A549 (cell line): ENCODE data around the gene JARID2. TPM values are rescaled to one million over a fixed set of nuclear protein-coding genes. Genes with fewer than 3 reads are reported as not detected.

Source experiments
- ATAC-seq, 2 experiments: fragments of 200-7000 bp in 1 of 2; fragments of >200 bp in 1 of 2; cut with Nextera tagmentation in 1 of 2; cut with Tn5 transposase in 1 of 2; 3 replicates each; pipeline versions ENCODE4 v1.8.0 to v1.9.1; 2018 to 2020; ENCODE audit warnings: mild to moderate bottlenecking in 1 of 2, moderate library complexity in 1 of 2
- CTCF ChIA-PET: fragments of 300-600 bp; sonication (Branson Sonifier 250); formaldehyde crosslinking; extraction: SDS; loops from one replicate; lab custom pipeline; 2021; ENCODE audit warnings: antibody characterized with exemption, inconsistent platforms; lab: Yijun Ruan, JAX
- POLR2A ChIA-PET: fragments of 350-600 bp; formaldehyde crosslinking; extraction: SDS; loops from one replicate; lab custom pipeline; 2021; ENCODE audit warnings: antibody characterized with exemption, inconsistent platforms; lab: Yijun Ruan, JAX
- DNase-seq, 2 experiments: peaks; one replicate each; pipeline versions ENCODE4 v3.0.0 to v3.0.0-alpha.2; 2011 to 2016; ENCODE audit warnings: low read depth in 1 of 2, low spot score in 1 of 2
- FAIRE-seq: peaks from 2 replicates; lab custom pipeline; 2011; peaks lifted over from hg19 to GRCh38; lab: Jason Lieb, UNC
- H3K27ac ChIP-seq, 2 experiments: fragments of >200 bp; sonication (Bioruptor Twin); formaldehyde crosslinking; 3 replicates each; pipeline ENCODE4 v1.5.1; 2016 to 2017
- H3K4me1 ChIP-seq: fragments of >200 bp; sonication (Bioruptor Twin); formaldehyde crosslinking; 3 replicates; pipeline ENCODE4 v1.6.1; 2016
- H3K4me2 ChIP-seq: fragments of >200 bp; sonication (Bioruptor Twin); formaldehyde crosslinking; 3 replicates; pipeline ENCODE4 v1.6.1; 2016
- H3K4me3 ChIP-seq: fragments of >200 bp; sonication (Bioruptor Twin); formaldehyde crosslinking; 3 replicates; pipeline ENCODE4 v1.5.1; 2016
- H3K9me3 ChIP-seq: fragments of >200 bp; sonication (Bioruptor Twin); formaldehyde crosslinking; 3 replicates; pipeline ENCODE4 v1.6.1; 2016
- BHLHE40 ChIP-seq: IDR thresholded peaks from 2 replicates; pipeline ENCODE4 v1.6.1; 2012; ENCODE audit warnings: low read depth, low read length, inconsistent platforms
- CHD2 ChIP-seq: fragments of 150-350 bp; IDR thresholded peaks from 2 replicates; pipeline ENCODE4 v1.6.1; 2014; ENCODE audit warnings: low read length; ENCODE audit not compliant: partially characterized antibody
- CHD4 ChIP-seq: fragments of 200-600 bp; sonication (generic); IDR thresholded peaks from 2 replicates; pipeline ENCODE4 v1.6.1; 2016; ENCODE audit warnings: antibody characterized with exemption, mild to moderate bottlenecking, borderline replicate concordance
- EHF ChIP-seq: fragments of 250-450 bp; sonication (Bioruptor Pico); IDR thresholded peaks from 2 replicates; pipeline ENCODE4 v1.5.0; 2020; ENCODE audit warnings: mild to moderate bottlenecking
- EHMT2 ChIP-seq: fragments of 200-600 bp; sonication (generic); IDR thresholded peaks from 2 replicates; pipeline ENCODE4 v1.6.1; 2016; ENCODE audit warnings: antibody characterized with exemption, low read depth, mild to moderate bottlenecking, moderate library complexity
- EP300 ChIP-seq, 2 experiments: fragments of >200 bp; sonication (Bioruptor Twin); formaldehyde crosslinking; IDR thresholded peaks; 2 replicates in 1 of 2; 3 replicates in 1 of 2; pipeline ENCODE4 v1.6.1; 2016 to 2017
- ESRRA ChIP-seq: fragments of 150-350 bp; IDR thresholded peaks from 2 replicates; pipeline ENCODE4 v1.6.1; 2014; ENCODE audit warnings: mild to moderate bottlenecking, low read length, borderline replicate concordance
- FOSB ChIP-seq: fragments of 250-450 bp; sonication (Bioruptor Pico); IDR thresholded peaks from 2 replicates; pipeline ENCODE4 v1.5.0; 2020; ENCODE audit warnings: mild to moderate bottlenecking, moderate library complexity
- HEYL ChIP-seq: fragments of 250-450 bp; sonication (Bioruptor Pico); IDR thresholded peaks from 2 replicates; pipeline ENCODE4 v1.8.0; 2021; ENCODE audit warnings: mild to moderate bottlenecking, moderate library complexity
- HOXA7 ChIP-seq: fragments of 250-450 bp; sonication (Bioruptor Pico); IDR thresholded peaks from 2 replicates; pipeline ENCODE4 v1.5.0; 2020; ENCODE audit warnings: mild to moderate bottlenecking, moderate library complexity
- JUN ChIP-seq, 2 experiments: fragments of >200 bp; sonication (Bioruptor Twin); formaldehyde crosslinking; IDR thresholded peaks; 2 replicates in 1 of 2; 3 replicates in 1 of 2; pipeline ENCODE4 v1.6.1; 2016 to 2017
- JUNB ChIP-seq: fragments of >200 bp; sonication (Bioruptor Twin); formaldehyde crosslinking; IDR thresholded peaks from 2 replicates; pipeline ENCODE4 v1.6.1; 2016
- KDM5A ChIP-seq: fragments of 200-600 bp; sonication (generic); IDR thresholded peaks from 2 replicates; pipeline ENCODE4 v1.6.1; 2016; ENCODE audit warnings: antibody characterized with exemption, mild to moderate bottlenecking
- MAFK ChIP-seq: fragments of 450-650 bp; IDR thresholded peaks from 2 replicates; pipeline ENCODE4 v1.6.1; 2014; ENCODE audit not compliant: partially characterized antibody
- MYC ChIP-seq: IDR thresholded peaks from 2 replicates; pipeline ENCODE4 v1.6.1; 2012; ENCODE audit warnings: mild to moderate bottlenecking, inconsistent platforms, low read length, improper control_type of control experiment, borderline replicate concordance
- NFE2L2 ChIP-seq: fragments of 150-350 bp; conservative IDR thresholded peaks from 2 replicates; pipeline ENCODE4 v1.6.1; 2014; ENCODE audit warnings: low read length
- NPAS2 ChIP-seq: fragments of 250-450 bp; sonication (Bioruptor Pico); IDR thresholded peaks from 2 replicates; pipeline ENCODE4 v1.8.0; 2022; ENCODE audit warnings: mild to moderate bottlenecking, moderate library complexity, borderline replicate concordance
- RAD21 ChIP-seq, 2 experiments: fragments of >200 bp in 1 of 2; sonication (Bioruptor Twin) in 1 of 2; formaldehyde crosslinking in 1 of 2; IDR thresholded peaks in 1 of 2; conservative IDR thresholded peaks in 1 of 2; 2 replicates in 1 of 2; 3 replicates in 1 of 2; pipeline ENCODE4 v1.6.1; 2012 to 2018; ENCODE audit warnings: inconsistent platforms in 1 of 2
- TFCP2L1 ChIP-seq: fragments of 250-450 bp; sonication (Bioruptor Pico); IDR thresholded peaks from 2 replicates; pipeline ENCODE4 v1.5.0; 2021; ENCODE audit warnings: mild to moderate bottlenecking
- ZC3H11A ChIP-seq: fragments of 450-650 bp; IDR thresholded peaks from 2 replicates; pipeline ENCODE4 v1.6.1; 2014; ENCODE audit warnings: antibody characterized with exemption, mild to moderate bottlenecking
- ZFP36 ChIP-seq: fragments of 450-650 bp; IDR thresholded peaks from 2 replicates; pipeline ENCODE4 v1.6.1; 2014; ENCODE audit warnings: borderline replicate concordance; ENCODE audit not compliant: partially characterized antibody
- WGBS: methylation state at CpG from one replicate; pipeline ENCODE4 v1.1.6; 2017; ENCODE audit errors: missing lambda C conversion rate; 5-methylcytosine and 5-hydroxymethylcytosine counted together
- polyA plus RNA-seq, 4 experiments: library from polyadenylated mRNA; depleted of rRNA in 3 of 4; stranded (reverse); fragments of >200 nt; fragmentation: RNase III in 1 of 4; extraction: RNeasy Plus Mini Kit Qiagen cat#74134 plus additional on column Dnase treatment in 1 of 4; gene quantifications; 2 replicates in 3 of 4; 3 replicates in 1 of 4; pipeline ENCODE4 v1.2.3, GENCODE V29; 2011 to 2017
- TF ChIP-seq, protein P1 (sequence below): IDR thresholded peaks from 2 replicates; pipeline ENCODE4 v1.6.1; 2012
- TF ChIP-seq, protein P2 (sequence below): fragments of 250-450 bp; sonication (Bioruptor Pico); IDR thresholded peaks from 2 replicates; pipeline ENCODE4 v1.5.0; 2020; ENCODE audit warnings: low read depth, mild to moderate bottlenecking, moderate library complexity
- TF ChIP-seq, protein P3 (sequence below): fragments of 150-350 bp; IDR thresholded peaks from 2 replicates; pipeline ENCODE4 v1.6.1; 2014; ENCODE audit warnings: low read depth, mild to moderate bottlenecking, low read length
- TF ChIP-seq, protein P4 (sequence below): fragments of 200-600 bp; sonication (generic); IDR thresholded peaks from 2 replicates; pipeline ENCODE4 v1.6.1; 2016; ENCODE audit warnings: antibody characterized with exemption, mild to moderate bottlenecking, moderate library complexity

The JARID2 gene
- polyA plus RNA-seq, 2 of the 4 experiments (the other 2 are of a cell fraction), result 7.8 to 8.3 TPM

DNA sequence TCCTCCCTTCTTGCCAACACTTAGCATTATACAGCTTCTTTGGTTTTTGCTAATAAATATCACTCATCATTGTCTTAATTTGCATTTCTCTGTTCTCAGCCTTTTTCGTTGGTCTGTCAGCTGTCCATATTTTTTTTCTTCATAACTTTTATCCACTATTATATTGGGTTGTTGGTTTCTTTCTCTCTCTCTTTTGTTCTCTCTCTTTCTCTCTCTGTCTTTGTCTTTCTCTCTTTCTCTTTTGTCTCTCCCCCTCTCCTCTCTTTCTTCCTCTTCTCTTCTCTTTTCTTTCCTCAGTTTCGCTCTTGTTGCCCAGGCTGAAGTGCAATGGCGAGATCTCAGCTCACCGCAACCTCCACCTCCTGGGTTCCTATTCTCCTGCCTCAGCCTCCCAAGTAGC is 36.5 kb downstream of the JARID2 start:
- whole genome bisulfite sequencing, result 94% methylated on average over 4 of the region's 4 CpGs
- ATAC-seq (no peak), FAIRE-seq (no peak)

DNA sequence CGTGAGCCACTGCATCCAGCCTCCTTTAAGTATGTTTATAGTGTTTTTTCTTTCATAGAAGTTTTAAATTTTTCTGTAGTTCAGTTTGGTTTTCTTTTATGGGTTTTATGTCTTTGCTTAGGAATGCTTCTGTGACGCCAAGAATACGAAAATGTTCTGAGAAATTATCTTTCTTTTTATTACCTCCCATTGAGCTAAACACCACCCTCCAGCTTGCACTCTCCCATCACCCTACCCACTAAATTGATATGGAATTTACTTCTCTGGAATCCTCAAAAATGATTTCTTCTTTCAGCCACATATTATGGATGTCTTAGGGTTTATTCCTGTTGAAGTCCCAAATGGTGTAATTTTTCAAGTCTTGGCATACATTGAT is 38.1 kb downstream of the JARID2 start:
- Histone ChIP-seq H3K4me2 (no peak overlapping the region; the same call in 2 of the 3 replicates), H3K27ac (peak overlapping the region; percentile 5 to 69; a peak in 3 of 6 replicates)
- CTCF ChIA-PET, result interaction anchor here (0.7 to 1.2 kb wide), 2 partner anchors 12 to 1383 kb away, joined by 3 read pairs; no protein-coding TSS in a partner anchor
- TF ChIP-seq, protein P1, sequence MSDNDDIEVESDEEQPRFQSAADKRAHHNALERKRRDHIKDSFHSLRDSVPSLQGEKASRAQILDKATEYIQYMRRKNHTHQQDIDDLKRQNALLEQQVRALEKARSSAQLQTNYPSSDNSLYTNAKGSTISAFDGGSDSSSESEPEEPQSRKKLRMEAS, result no peak
- no peak for TF ChIP-seq JUN (IDR thresholded peaks at IDR 0.05)
- TF ChIP-seq EHF (CRISPR knock-in tag), result no peak
- TF ChIP-seq CHD4, result no peak
- TF ChIP-seq CHD2, result no peak
- no peak for TF ChIP-seq TFCP2L1 (CRISPR knock-in tag)
- no peak for TF ChIP-seq RAD21 (conservative IDR thresholded peaks at IDR 0.05 in 1 of 2, IDR thresholded peaks at IDR 0.05 in 1 of 2)
- no peak for TF ChIP-seq HOXA7 (CRISPR knock-in tag)
- no peak for TF ChIP-seq MAFK
- TF ChIP-seq, protein P2, sequence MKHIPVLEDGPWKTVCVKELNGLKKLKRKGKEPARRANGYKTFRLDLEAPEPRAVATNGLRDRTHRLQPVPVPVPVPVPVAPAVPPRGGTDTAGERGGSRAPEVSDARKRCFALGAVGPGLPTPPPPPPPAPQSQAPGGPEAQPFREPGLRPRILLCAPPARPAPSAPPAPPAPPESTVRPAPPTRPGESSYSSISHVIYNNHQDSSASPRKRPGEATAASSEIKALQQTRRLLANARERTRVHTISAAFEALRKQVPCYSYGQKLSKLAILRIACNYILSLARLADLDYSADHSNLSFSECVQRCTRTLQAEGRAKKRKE (CRISPR knock-in tag), result no peak
- TF ChIP-seq FOSB (CRISPR knock-in tag), result no peak
- TF ChIP-seq, protein P3, sequence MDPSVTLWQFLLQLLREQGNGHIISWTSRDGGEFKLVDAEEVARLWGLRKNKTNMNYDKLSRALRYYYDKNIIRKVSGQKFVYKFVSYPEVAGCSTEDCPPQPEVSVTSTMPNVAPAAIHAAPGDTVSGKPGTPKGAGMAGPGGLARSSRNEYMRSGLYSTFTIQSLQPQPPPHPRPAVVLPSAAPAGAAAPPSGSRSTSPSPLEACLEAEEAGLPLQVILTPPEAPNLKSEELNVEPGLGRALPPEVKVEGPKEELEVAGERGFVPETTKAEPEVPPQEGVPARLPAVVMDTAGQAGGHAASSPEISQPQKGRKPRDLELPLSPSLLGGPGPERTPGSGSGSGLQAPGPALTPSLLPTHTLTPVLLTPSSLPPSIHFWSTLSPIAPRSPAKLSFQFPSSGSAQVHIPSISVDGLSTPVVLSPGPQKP, result no peak
- TF ChIP-seq HEYL (CRISPR knock-in tag), result no peak
- TF ChIP-seq MYC, result no peak
- no peak for TF ChIP-seq NFE2L2
- no peak for TF ChIP-seq JUNB
- TF ChIP-seq, protein P4, sequence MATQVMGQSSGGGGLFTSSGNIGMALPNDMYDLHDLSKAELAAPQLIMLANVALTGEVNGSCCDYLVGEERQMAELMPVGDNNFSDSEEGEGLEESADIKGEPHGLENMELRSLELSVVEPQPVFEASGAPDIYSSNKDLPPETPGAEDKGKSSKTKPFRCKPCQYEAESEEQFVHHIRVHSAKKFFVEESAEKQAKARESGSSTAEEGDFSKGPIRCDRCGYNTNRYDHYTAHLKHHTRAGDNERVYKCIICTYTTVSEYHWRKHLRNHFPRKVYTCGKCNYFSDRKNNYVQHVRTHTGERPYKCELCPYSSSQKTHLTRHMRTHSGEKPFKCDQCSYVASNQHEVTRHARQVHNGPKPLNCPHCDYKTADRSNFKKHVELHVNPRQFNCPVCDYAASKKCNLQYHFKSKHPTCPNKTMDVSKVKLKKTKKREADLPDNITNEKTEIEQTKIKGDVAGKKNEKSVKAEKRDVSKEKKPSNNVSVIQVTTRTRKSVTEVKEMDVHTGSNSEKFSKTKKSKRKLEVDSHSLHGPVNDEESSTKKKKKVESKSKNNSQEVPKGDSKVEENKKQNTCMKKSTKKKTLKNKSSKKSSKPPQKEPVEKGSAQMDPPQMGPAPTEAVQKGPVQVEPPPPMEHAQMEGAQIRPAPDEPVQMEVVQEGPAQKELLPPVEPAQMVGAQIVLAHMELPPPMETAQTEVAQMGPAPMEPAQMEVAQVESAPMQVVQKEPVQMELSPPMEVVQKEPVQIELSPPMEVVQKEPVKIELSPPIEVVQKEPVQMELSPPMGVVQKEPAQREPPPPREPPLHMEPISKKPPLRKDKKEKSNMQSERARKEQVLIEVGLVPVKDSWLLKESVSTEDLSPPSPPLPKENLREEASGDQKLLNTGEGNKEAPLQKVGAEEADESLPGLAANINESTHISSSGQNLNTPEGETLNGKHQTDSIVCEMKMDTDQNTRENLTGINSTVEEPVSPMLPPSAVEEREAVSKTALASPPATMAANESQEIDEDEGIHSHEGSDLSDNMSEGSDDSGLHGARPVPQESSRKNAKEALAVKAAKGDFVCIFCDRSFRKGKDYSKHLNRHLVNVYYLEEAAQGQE, result no peak
- no peak for TF ChIP-seq ZFP36
- no peak for TF ChIP-seq ZC3H11A
- TF ChIP-seq, all 56 proteins: peak for 0
- no peak for DNase-seq
- no peak overlapping the region for H3K4me3 ChIP-seq
- no peak for FAIRE-seq
- peaks cover 51% of the 10 kb centered on the region for H3K4me1 ChIP-seq
- no peaks in the 10 kb centered on the region for H3K9me3 ChIP-seq
- 87% methylated on average over 3 of the region's 3 CpGs for WGBS
- POLR2A ChIA-PET, result interaction anchor here (0.7 kb wide), 1 partner anchor 23 kb away, joined by 3 read pairs; no protein-coding TSS in a partner anchor
- ATAC-seq, result no peak

More for the DNA sequence above, 36.5 kb downstream of the JARID2 start:
- Histone ChIP-seq H3K9me3 (no peaks in the 10 kb centered on the region), H3K4me3 (no peak overlapping the region), H3K4me1 (peaks cover 55% of the 10 kb centered on the region), H3K27ac (no peak overlapping the region), H3K4me2 (no peak overlapping the region)
- POLR2A ChIA-PET, result no interaction called here
- TF ChIP-seq KDM5A (no peak), MAFK (no peak), EHMT2 (no peak), ESRRA (no peak), BHLHE40 (no peak), HOXA7 (CRISPR knock-in tag) (no peak), ZC3H11A (no peak), EP300 (IDR thresholded peaks at IDR 0.05) (no peak), NPAS2 (CRISPR knock-in tag) (no peak), RAD21 (conservative IDR thresholded peaks at IDR 0.05 in 1 of 2, IDR thresholded peaks at IDR 0.05 in 1 of 2) (no peak)
- TF ChIP-seq, protein P4, result no peak
- CTCF ChIA-PET, result interaction anchor here (0.6 to 0.7 kb wide), 2 partner anchors 813 to 835 kb away, joined by 3 to 4 read pairs; no protein-coding TSS in a partner anchor
- no peak for DNase-seq
